Ishikawa (cell line): ENCODE results near the gene APBA1.
A peak's percentile ranks its signal among the peaks of the same experiment; 100 is the strongest.

Experiments used
- CEBPB ChIP-seq: IDR thresholded peaks from 2 replicates; pipeline ENCODE4 v1.6.1; 2012
- CREB1 ChIP-seq: IDR thresholded peaks from 2 replicates; pipeline ENCODE4 v1.6.1; 2012; ENCODE audit warnings: low read depth
- EGR1 ChIP-seq: IDR thresholded peaks from 2 replicates; pipeline ENCODE4 v1.6.1; 2012
- EP300 ChIP-seq: IDR thresholded peaks from 2 replicates; pipeline ENCODE4 v1.6.1; 2012; ENCODE audit warnings: borderline replicate concordance
- FOXM1 ChIP-seq: IDR thresholded peaks from 2 replicates; pipeline ENCODE4 v1.6.1; 2012; ENCODE audit warnings: low read depth, borderline replicate concordance
- MAX ChIP-seq: IDR thresholded peaks from 2 replicates; pipeline ENCODE4 v1.6.1; 2012
- NFIC ChIP-seq: IDR thresholded peaks from 2 replicates; pipeline ENCODE4 v1.6.1; 2012
- RAD21 ChIP-seq: IDR thresholded peaks from 2 replicates; pipeline ENCODE4 v1.6.1; 2012; ENCODE audit warnings: low read depth
- REST ChIP-seq: IDR thresholded peaks from 2 replicates; pipeline ENCODE4 v1.6.1; 2012; ENCODE audit warnings: low read depth, mild to moderate bottlenecking
- TAF1 ChIP-seq: IDR thresholded peaks from 2 replicates; pipeline ENCODE4 v1.6.1; 2012; ENCODE audit warnings: low read depth, mild to moderate bottlenecking
- TCF12 ChIP-seq: IDR thresholded peaks from 2 replicates; pipeline ENCODE4 v1.6.1; 2012; ENCODE audit warnings: low read depth
- TEAD4 ChIP-seq: IDR thresholded peaks from 2 replicates; pipeline ENCODE4 v1.6.1; 2012
- YY1 ChIP-seq: IDR thresholded peaks from 2 replicates; pipeline ENCODE4 v1.6.1; 2012; ENCODE audit warnings: low read depth
- ZBTB7A ChIP-seq: IDR thresholded peaks from 2 replicates; pipeline ENCODE4 v1.6.1; 2012; ENCODE audit warnings: low read depth
- TF ChIP-seq, protein P1 (sequence below): IDR thresholded peaks from 2 replicates; pipeline ENCODE4 v1.6.1; 2012

APBA1 gene

GRCh38 chr9:69444021-69444420, 228.2 kb downstream of the APBA1 start:
- TF ChIP-seq EGR1 (no peak), TEAD4 (no peak), MAX (peak; percentile 36; the same call in 1 of the 2 replicates), TCF12 (no peak)
- TF ChIP-seq, protein P1, sequence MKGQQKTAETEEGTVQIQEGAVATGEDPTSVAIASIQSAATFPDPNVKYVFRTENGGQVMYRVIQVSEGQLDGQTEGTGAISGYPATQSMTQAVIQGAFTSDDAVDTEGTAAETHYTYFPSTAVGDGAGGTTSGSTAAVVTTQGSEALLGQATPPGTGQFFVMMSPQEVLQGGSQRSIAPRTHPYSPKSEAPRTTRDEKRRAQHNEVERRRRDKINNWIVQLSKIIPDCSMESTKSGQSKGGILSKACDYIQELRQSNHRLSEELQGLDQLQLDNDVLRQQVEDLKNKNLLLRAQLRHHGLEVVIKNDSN, result no peak

DNA sequence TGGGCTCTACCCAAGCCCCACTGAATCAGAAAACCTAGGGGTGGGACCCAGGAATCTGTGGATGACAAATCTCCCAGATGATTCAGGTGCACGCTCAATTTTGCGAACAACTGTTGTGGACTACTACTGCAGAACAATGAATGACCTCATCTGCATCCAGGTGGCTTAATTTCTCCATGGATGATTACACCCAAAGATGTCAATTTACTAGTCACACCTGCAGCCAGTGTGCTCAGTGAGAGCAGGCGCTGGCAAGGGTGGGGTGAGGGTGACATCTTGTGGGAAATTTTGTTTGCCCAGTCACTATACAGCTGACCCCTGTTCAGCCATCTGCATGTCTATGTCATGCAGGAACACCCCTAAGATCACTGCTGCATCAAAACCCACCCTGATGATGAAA, 229.0 kb downstream of the APBA1 start:
- TF ChIP-seq YY1 (peak; percentile 48; the same call in 1 of the 2 replicates), TAF1 (no peak), CEBPB (peak; percentile 39; the same call in 1 of the 2 replicates), EGR1 (no peak), REST (no peak), CREB1 (0 out of 2 replicates have a peak, but pooled peaks have one; percentile 21), EP300 (peak; percentile 95), TEAD4 (peak; percentile 85), RAD21 (peak; percentile 81), ZBTB7A (no peak), MAX (peak; percentile 74), TCF12 (peak; percentile 99), NFIC (peak; percentile 86), FOXM1 (peak; percentile 93)
- TF ChIP-seq, protein P1, result peak; percentile 24; the same call in 1 of the 2 replicates

- TF ChIP-seq RAD21 (no peak), MAX (no peak), TCF12 (no peak), FOXM1 (no peak), CEBPB (no peak), NFIC (no peak), YY1 (no peak), CREB1 (no peak), REST (no peak), TEAD4 (no peak), TAF1 (no peak), ZBTB7A (no peak), EGR1 (no peak), EP300 (no peak)
- TF ChIP-seq, protein P1, result no peak
Measured at GRCh38 chr9:69442486-69442885, 229.7 kb downstream of the APBA1 start.

DNA sequence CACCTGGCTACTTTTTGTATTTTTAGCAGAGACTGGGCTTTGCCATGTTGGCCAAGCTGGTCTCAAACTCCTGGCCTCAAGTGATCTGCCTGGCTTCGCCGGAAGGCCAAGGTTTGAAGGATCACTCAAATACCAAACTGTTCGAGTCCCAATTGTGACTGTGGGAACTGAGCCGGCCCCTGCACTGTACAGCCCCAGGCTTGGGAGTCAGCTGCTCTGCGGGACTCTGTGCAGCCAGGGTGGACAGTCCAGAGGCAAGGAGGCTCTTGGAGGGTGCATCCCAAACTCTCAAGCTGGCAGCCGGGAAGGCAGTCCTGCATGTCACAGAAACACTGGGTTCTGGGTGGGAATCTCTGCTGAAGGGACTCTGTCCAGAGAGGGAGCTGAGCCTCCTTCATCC, 238.2 kb downstream of the APBA1 start:
- TF ChIP-seq REST (no peak), RAD21 (no peak), YY1 (no peak), MAX (no peak), NFIC (no peak), TEAD4 (no peak), CREB1 (no peak), CEBPB (no peak), FOXM1 (no peak), EGR1 (no peak), TCF12 (no peak), ZBTB7A (no peak), EP300 (no peak), TAF1 (no peak)
- TF ChIP-seq, protein P1, result no peak
